ENCODE data around the gene PAM. TPM values are rescaled to one million over a fixed set of nuclear protein-coding genes. Genes with fewer than 3 reads are reported as not detected.
"Not testable (repeated sequence)": the region's sequence is repeated elsewhere in the genome, so short reads cannot be mapped to it uniquely, and the experiment has no call there.

PAM gene
- total RNA-seq, 1 donor from 2014 or later = 859 TPM

- no peak for DNase-seq
- intact Hi-C loops (cut with DNase I) = loop anchor here (5.0 kb wide), 1 partner anchor 459 kb away; no protein-coding TSS in a partner anchor
- peak; percentile 62 for ATAC-seq (ENCODE audit: poor library complexity)
Measured at GRCh38 chr5:103041071-103041676, 286.1 kb downstream of the PAM start.

GRCh38 chr5:103046706-103047105 lies 291.6 kb downstream of the PAM start:
- ATAC-seq (ENCODE audit: poor library complexity); DNase-seq: not testable (repeated sequence)

GRCh38 chr5:103057208-103058130 lies 302.4 kb downstream of the PAM start:
- ATAC-seq (ENCODE audit: poor library complexity) (no peak), DNase-seq (no peak)
- intact Hi-C loops (cut with DNase I) = no loop called here

More at GRCh38 chr5:103046706-103047105, 291.6 kb downstream of the PAM start:
- intact Hi-C loops (cut with DNase I) = not testable (repeated sequence)

- DNase-seq (no peak), ATAC-seq (ENCODE audit: poor library complexity) (no peak)
- intact Hi-C loops (cut with DNase I) = no loop called here
Measured at GRCh38 chr5:103059525-103059924, 304.4 kb downstream of the PAM start.

GRCh38 chr5:103060424-103060954 lies 305.4 kb downstream of the PAM start:
- ATAC-seq (ENCODE audit: poor library complexity) (no peak), DNase-seq (no peak)
- intact Hi-C loops (cut with DNase I) = no loop called here

- intact Hi-C loops (cut with DNase I) = no loop called here
- no peak for ATAC-seq (ENCODE audit: poor library complexity)
- DNase-seq = no peak
Measured at GRCh38 chr5:103066326-103066725, 311.2 kb downstream of the PAM start.

- ATAC-seq (ENCODE audit: poor library complexity); intact Hi-C loops (cut with DNase I); DNase-seq: not testable (repeated sequence)
Measured at GRCh38 chr5:103073500-103073899, 318.4 kb downstream of the PAM start.

GRCh38 chr5:103075442-103075841 lies 320.3 kb downstream of the PAM start:
- ATAC-seq (ENCODE audit: poor library complexity) = no peak
- intact Hi-C loops (cut with DNase I) = no loop called here
- DNase-seq = no peak

Measured in Right ventricle myocardium superior (tissue), 1 donor.